NCI-H2227 (cell line): ENCODE measurements around the gene GCNT3.
"Not testable (repeated sequence)": the region's sequence is repeated elsewhere in the genome, so short reads cannot be mapped to it uniquely, and the experiment has no call there.

Experiments used
- DNase-seq: peaks from one replicate; lab custom pipeline; 2025; ENCODE audit not compliant: unreplicated experiment; lab: John Stamatoyannopoulos, UW

The GCNT3 gene

GRCh38 chr15:59615661-59616060 is 4.1 kb downstream of the GCNT3 start:
- no peak for DNase-seq

- DNase-seq = no peak
These were observed 4.8 kb downstream of the GCNT3 start for GRCh38 chr15:59616379-59616778.

DNA sequence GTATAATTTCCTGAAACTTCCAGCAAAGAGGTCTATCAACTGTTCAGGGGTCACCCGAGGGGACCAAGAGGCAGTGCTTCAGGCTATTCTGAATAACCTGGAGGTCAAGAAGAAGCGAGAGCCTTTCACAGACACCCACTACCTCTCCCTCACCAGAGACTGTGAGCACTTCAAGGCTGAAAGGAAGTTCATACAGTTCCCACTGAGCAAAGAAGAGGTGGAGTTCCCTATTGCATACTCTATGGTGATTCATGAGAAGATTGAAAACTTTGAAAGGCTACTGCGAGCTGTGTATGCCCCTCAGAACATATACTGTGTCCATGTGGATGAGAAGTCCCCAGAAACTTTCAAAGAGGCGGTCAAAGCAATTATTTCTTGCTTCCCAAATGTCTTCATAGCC is 6.8 kb downstream of the GCNT3 start:
- no peak for DNase-seq

GRCh38 chr15:59622289-59622688 is 10.7 kb downstream of the GCNT3 start:
- DNase-seq = peak; percentile 18

DNA sequence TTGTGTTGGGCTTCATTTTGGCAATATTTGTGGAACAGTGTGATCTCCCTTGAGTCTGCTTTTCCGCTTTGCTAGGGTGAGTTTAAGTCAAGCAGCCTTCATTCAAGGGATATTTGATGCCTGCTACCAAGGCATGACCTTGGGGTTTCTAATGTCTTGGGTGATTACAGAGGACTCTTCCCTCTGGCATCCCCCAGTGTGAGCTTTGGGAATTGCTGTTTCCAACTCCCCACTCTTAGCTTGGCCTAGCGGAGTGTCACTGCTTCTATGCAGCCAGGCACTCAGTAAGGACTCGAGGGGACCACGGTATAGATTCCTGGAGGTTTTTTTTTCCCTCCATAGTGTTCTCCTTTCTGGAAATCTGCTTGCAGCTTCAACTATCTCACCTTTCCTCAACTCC is 21.1 kb downstream of the GCNT3 start:
- peak; percentile 2 for DNase-seq

DNA sequence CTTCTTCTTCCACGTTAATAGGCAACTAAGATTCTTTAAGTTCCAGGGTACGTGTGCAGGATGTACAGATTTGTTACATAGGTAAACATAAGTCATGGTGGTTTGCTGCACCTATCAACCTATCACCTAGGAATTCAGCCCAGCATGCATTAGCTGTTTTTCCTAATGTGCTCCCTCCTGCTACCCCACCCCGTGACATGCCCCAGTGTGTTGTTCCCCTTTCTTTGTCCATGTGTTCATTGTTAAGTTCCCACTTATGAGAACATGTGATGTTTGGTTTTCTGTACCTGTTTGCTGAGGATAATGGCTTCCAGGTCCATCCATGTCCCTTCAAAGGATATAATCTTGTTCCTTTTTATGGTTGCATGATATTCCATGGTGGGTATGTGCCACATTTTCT is 24.6 kb downstream of the GCNT3 start:
- DNase-seq = no peak

DNA sequence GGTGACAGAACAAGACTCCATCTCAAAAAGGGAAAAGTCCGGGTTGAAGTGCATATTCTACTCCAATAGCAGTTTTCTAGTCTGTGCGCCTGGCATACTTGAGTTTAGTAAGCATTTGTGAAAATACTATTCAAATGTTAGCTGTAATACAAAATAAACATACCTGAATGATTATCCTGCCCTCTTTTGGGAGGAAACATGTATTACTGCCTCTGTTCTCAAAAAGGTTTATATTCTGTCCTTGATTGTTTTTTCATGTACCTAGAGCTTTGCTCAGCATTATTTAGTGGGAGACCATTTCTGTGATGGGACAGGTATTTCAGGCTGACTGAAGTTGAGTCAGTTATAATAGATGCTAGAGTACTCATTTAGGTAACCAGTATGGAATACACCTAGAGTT is 25.9 kb downstream of the GCNT3 start:
- DNase-seq = not testable (repeated sequence)

- no peak for DNase-seq
These were observed 30.8 kb downstream of the GCNT3 start for GRCh38 chr15:59642351-59642750.

DNA sequence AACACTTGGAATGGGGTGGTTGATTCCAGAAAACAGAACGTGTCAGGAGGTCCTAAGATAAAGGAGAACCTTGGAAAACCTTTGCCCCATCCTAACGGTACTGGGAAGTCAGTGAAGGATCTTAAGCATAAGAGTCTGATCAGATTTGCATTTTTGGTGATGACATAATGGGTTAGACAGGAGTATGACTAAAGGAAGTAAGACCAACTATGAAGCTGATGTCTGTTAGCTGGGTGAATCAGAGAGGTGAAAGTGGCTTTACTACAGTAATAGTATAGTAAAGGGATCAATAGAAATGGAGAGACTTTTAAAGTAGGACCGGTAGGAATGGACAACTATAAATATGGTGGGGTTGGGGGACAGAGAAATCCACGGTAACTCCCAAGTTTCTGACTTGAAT is 33.2 kb downstream of the GCNT3 start:
- DNase-seq = no peak

DNA sequence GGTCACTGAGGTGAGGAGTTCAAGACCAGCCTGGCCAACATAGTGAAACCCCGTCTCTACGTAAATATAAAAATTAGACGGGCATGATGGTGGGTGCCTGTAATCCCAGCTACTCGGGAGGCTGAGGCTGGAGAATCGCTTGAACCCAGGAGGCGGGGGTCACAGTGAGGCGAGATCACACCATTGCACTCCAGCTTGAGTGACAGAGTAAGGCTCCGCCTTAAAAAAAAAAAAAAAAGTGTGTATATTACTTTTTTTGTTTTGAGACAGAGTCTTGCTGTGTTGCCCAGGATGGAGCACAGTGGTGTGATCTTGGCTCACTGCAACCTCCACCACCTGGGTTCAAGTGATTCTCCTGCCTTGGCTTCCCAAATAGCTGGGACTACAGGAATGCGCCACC is 34.2 kb downstream of the GCNT3 start:
- not testable (repeated sequence) for DNase-seq

DNA sequence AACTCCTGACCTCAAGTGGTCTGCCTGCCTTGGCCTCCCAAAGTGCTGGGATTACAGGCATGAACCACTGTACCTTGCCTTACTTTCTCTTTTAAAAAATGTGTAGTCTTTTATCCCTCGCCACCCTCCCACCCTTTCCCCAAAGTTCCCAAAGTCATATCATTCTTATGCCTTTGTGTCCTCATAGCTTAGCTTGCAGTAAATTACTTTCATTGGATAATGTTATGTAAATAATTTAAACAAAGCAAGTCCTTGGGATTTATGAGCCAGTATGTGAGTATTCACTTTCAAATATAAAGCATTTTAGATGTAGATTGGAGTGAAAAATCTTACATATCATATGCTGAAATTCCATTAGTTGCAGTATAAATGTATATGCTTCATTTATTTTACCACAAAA is 34.7 kb downstream of the GCNT3 start:
- DNase-seq = no peak

DNA sequence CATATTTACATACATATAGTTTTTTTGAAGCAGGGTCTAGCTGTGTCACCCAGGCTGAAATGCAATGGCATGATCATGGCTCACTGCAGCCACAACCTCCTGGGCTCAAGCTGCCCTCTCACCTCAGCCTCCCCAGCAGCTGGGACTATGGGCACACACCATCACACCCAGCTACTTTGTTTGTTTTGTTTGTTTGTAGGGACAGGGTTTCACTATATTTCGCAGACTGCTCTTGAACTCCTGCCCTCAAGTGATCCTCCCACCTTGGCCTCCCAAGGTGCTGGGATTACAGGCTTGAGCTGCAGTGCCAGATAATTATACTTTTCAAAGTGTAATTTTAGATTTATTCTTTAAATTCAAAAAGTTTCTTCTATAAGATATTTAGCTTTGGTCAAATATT is 35.5 kb downstream of the GCNT3 start:
- no peak for DNase-seq

GRCh38 chr15:59649603-59650002 is 38.0 kb downstream of the GCNT3 start:
- DNase-seq = no peak

DNA sequence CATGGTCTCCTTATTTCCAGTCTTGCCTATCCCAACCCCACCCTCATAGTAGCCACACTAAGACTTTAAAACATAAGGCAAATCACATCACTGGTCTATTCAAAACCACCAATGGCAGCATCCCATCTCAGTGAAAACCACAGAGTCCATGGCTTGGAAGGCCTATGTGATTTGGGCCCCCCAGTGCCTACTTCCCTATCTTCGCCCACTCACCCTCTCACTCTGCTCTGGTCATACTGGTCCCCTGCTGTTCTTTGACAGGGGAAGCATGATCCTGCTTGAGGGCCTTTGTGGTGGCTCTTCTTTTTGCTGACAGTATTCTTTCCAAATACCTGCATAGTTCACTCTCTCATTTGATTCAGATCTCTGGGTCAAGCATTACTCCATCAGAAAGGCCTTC is 42.5 kb downstream of the GCNT3 start:
- DNase-seq = no peak

GRCh38 chr15:59656897-59657634 is 45.5 kb downstream of the GCNT3 start, which contains the start of gene GTF2A2:
Gene GTF2A2, minus strand, starts transcription at chr15:59657515. Its CDS starts 5,238 bp downstream, at chr15:59652277.
- DNase-seq = peak; percentile 92

DNA sequence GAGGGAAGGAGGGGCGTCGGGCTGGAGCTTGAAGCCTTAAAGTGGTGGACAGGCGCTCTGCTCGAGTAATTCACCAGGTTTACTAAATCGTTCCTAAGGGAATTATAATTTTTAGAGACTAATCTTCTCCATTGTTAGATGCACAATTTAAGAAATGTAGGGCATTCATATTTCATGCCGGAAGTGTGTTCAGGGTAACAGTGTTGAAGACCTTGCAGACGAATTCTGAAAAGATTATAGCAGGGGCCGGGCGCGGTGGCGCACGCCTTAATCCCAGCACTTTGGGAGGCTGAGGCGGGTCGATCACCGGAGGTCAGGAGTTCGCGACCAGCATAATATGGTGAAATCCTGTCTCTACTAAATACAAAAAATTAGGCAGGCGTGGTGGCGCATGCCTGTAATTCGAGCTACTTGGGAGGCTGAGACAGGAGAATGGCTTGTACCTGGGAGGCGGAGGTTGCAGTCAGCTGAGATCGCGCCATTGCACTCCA is 46.1 kb downstream of the GCNT3 start:
- DNase-seq = no peak

- no peak for DNase-seq
These were observed 47.8 kb downstream of the GCNT3 start for GRCh38 chr15:59659366-59659765.

GRCh38 chr15:59662260-59662659 is 50.7 kb downstream of the GCNT3 start:
- DNase-seq = no peak

DNA sequence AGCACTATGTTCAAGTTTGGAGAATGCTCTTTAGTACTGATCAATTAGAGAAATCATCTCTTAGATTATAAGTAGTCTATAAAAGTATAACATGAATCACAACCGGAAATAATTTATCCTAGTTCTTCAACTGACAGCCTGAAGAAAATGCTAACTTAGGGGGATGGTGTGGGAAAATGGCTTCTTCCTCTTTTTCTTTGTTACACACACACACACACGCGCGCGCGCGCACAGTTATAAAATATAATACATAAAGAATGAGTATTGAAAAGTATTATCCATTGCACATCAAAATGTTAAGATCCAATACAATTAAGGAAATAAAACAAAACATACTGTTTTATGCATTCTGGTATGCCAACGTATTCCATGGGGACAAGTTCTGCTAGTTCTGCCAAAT is 57.0 kb downstream of the GCNT3 start:
- DNase-seq = no peak
